Tibial nerve (tissue), 4 donors: Measurements from ENCODE around the gene SLITRK1. TPM values are rescaled to one million over a fixed set of nuclear protein-coding genes. Genes with fewer than 3 reads are reported as not detected.

ENCODE experiments used
- DNase-seq, 2 donors: peaks; one replicate each; pipeline ENCODE4 v3.0.0-alpha.2; 2019; ENCODE audit warnings: low spot score in 2 of 2
- H3K27ac ChIP-seq, 4 donors: fragments of 200-600 bp; sonication (generic) in 3 of 4; one replicate each; pipeline ENCODE4 v1.5.1; 2017 to 2019; ENCODE audit warnings: mild to moderate bottlenecking in 1 of 4
- H3K27me3 ChIP-seq, 2 donors: fragments of 200-600 bp; sonication (generic) in 1 of 2; one replicate each; pipeline versions ENCODE4 v1.5.1 to v1.6.0; 2017 to 2019
- H3K36me3 ChIP-seq, 3 donors: fragments of 200-600 bp; sonication (generic); one replicate each; pipeline ENCODE4 v1.5.1; 2018 to 2019
- H3K4me1 ChIP-seq, 4 donors: fragments of 200-600 bp; sonication (generic) in 3 of 4; one replicate each; pipeline ENCODE4 v1.5.1; 2017 to 2019
- H3K4me3 ChIP-seq, 4 donors: fragments of 200-600 bp; sonication (generic) in 3 of 4; one replicate each; pipeline ENCODE4 v1.5.1; 2017 to 2019; ENCODE audit warnings: mild to moderate bottlenecking in 1 of 4, moderate library complexity in 1 of 4
- H3K9me3 ChIP-seq, 4 donors: fragments of 200-600 bp; sonication (generic) in 3 of 4; one replicate each; pipeline ENCODE4 v1.5.1; 2017 to 2019
- EP300 ChIP-seq, 2 donors: sonication (generic); formaldehyde crosslinking; IDR thresholded peaks; one replicate each; pipeline ENCODE4 v1.6.1; 2017; ENCODE audit warnings: antibody characterized with exemption in 2 of 2, mild to moderate bottlenecking in 1 of 2
- POLR2A ChIP-seq, 2 donors: fragments of 450-650 bp; IDR thresholded peaks; one replicate each; pipeline ENCODE4 v1.6.1; 2017; ENCODE audit warnings: antibody characterized with exemption in 2 of 2, mild to moderate bottlenecking in 2 of 2, moderate library complexity in 2 of 2
- WGBS, 2 donors: methylation state at CpG; one replicate each; pipeline ENCODE4 v1.1.5; 2018; 5-methylcytosine and 5-hydroxymethylcytosine counted together
- total RNA-seq, 4 donors: library from RNA; depleted of rRNA; stranded (reverse); fragments of >200 nt; gene quantifications; one replicate each; pipeline ENCODE4 v1.1.0, GENCODE V29; 2016
- TF ChIP-seq, protein P1 (sequence below), 5 experiments: fragments of 200-600 bp in 3 of 5; fragments of 450-650 bp in 2 of 5; sonication (generic) in 3 of 5; IDR thresholded peaks; one replicate each; pipeline ENCODE4 v1.5.1; 2016 to 2019; ENCODE audit warnings: antibody characterized with exemption in 5 of 5, mild to moderate bottlenecking in 3 of 5, moderate library complexity in 2 of 5

The SLITRK1 gene
- total RNA-seq, 4 donors from 2014 or later = 0.90 to 2.0 (median 1.8) TPM

DNA sequence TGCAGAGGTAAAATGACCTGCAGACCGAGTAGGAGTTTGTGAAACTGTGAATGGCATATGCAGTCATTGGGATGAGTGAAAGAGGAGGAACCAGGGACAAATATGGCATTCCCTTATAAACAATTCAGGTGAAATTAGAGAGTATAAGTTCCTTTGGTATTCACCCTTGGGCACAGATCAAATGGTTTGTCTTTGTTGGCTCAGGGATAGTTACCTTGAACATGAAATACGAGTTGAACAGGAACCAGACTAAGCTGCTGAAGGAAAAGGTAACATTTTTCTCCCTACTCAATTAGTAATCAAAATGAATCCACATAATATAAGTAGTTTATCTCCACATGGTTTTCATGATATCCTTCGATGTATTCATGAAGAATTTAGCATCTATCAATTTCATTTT is 50.5 kb downstream of the SLITRK1 start:
- Histone ChIP-seq H3K4me1 (peaks cover 0 to 9% (median 0%) of the 10 kb centered on the region in 4 donors), H3K9me3 (no peaks in the 10 kb centered on the region), H3K36me3 (no peaks in the 10 kb centered on the region), H3K4me3 (no peak overlapping the region), H3K27me3 (no peaks in the 10 kb centered on the region), H3K27ac (no peak overlapping the region)
- TF ChIP-seq, protein P1, sequence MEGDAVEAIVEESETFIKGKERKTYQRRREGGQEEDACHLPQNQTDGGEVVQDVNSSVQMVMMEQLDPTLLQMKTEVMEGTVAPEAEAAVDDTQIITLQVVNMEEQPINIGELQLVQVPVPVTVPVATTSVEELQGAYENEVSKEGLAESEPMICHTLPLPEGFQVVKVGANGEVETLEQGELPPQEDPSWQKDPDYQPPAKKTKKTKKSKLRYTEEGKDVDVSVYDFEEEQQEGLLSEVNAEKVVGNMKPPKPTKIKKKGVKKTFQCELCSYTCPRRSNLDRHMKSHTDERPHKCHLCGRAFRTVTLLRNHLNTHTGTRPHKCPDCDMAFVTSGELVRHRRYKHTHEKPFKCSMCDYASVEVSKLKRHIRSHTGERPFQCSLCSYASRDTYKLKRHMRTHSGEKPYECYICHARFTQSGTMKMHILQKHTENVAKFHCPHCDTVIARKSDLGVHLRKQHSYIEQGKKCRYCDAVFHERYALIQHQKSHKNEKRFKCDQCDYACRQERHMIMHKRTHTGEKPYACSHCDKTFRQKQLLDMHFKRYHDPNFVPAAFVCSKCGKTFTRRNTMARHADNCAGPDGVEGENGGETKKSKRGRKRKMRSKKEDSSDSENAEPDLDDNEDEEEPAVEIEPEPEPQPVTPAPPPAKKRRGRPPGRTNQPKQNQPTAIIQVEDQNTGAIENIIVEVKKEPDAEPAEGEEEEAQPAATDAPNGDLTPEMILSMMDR (IDR thresholded peaks at IDR 0.05) = no peak
- TF ChIP-seq EP300 (IDR thresholded peaks at IDR 0.05) = no peak
- no peak for TF ChIP-seq POLR2A (IDR thresholded peaks at IDR 0.05)
- DNase-seq = no peak
- WGBS, 2 donors = 82 to 86% methylated on average over 3 of the region's 3 CpGs

GRCh38 chr13:83829810-83830209 is 52.5 kb downstream of the SLITRK1 start:
- TF ChIP-seq EP300 (IDR thresholded peaks at IDR 0.05) = no peak
- no peak for TF ChIP-seq POLR2A (IDR thresholded peaks at IDR 0.05)
- TF ChIP-seq, protein P1 (IDR thresholded peaks at IDR 0.05) = no peak
- WGBS, 2 donors = 41 to 49% methylated on average over 2 of the region's 2 CpGs
- H3K27me3 ChIP-seq = no peaks in the 10 kb centered on the region
- no peak overlapping the region for H3K27ac ChIP-seq
- no peaks in the 10 kb centered on the region for H3K36me3 ChIP-seq
- peaks cover 0 to 17% (median 0%) of the 10 kb centered on the region in 4 donors for H3K4me1 ChIP-seq
- no peak for DNase-seq
- H3K9me3 ChIP-seq = no peaks in the 10 kb centered on the region
- no peak overlapping the region for H3K4me3 ChIP-seq

GRCh38 chr13:83827338-83827737 is 54.9 kb downstream of the SLITRK1 start:
- Histone ChIP-seq H3K27me3 (no peaks in the 10 kb centered on the region), H3K36me3 (no peaks in the 10 kb centered on the region), H3K27ac (no peak overlapping the region), H3K9me3 (no peaks in the 10 kb centered on the region), H3K4me3 (no peak overlapping the region), H3K4me1 (peaks cover 0 to 20% (median 0%) of the 10 kb centered on the region in 4 donors)
- TF ChIP-seq EP300 (IDR thresholded peaks at IDR 0.05) = no peak
- TF ChIP-seq, protein P1 (IDR thresholded peaks at IDR 0.05) = no peak
- TF ChIP-seq POLR2A (IDR thresholded peaks at IDR 0.05) = no peak
- DNase-seq = no peak
